ENCODE data around the gene MICU2. TPM values are rescaled to one million over a fixed set of nuclear protein-coding genes. Genes with fewer than 3 reads are reported as not detected.

Gene MICU2
- total RNA-seq, 1 donor from 2014 or later, result 41.5 TPM

- H3K4me1 ChIP-seq, result no peaks in the 10 kb centered on the region
- intact Hi-C loops (cut with DNase I), result no loop called here
- no peaks in the 10 kb centered on the region for H3K9me3 ChIP-seq
- no peak overlapping the region for H3K4me3 ChIP-seq
- no peak for TF ChIP-seq CTCF (IDR thresholded peaks at IDR 0.05)
- DNase-seq (ENCODE audit: low spot score in 2 of 2), result no peak
- no peak overlapping the region for H3K27ac ChIP-seq
- H3K36me3 ChIP-seq, result no peaks in the 10 kb centered on the region
- H3K27me3 ChIP-seq, result no peaks in the 10 kb centered on the region
Observed at GRCh38 chr13:21465710-21466160, 138.2 kb downstream of the MICU2 start.

GRCh38 chr13:21463424-21463823, 140.5 kb downstream of the MICU2 start:
- intact Hi-C loops (cut with DNase I), result no loop called here
- no peaks in the 10 kb centered on the region for H3K4me1 ChIP-seq
- TF ChIP-seq CTCF (IDR thresholded peaks at IDR 0.05), result no peak
- H3K27me3 ChIP-seq, result no peaks in the 10 kb centered on the region
- no peaks in the 10 kb centered on the region for H3K9me3 ChIP-seq
- H3K27ac ChIP-seq, result no peak overlapping the region
- H3K36me3 ChIP-seq, result no peaks in the 10 kb centered on the region
- H3K4me3 ChIP-seq, result no peak overlapping the region
- no peak for DNase-seq (ENCODE audit: low spot score in 2 of 2)

- Histone ChIP-seq H3K27ac (no peak overlapping the region), H3K36me3 (no peaks in the 10 kb centered on the region), H3K27me3 (no peaks in the 10 kb centered on the region), H3K4me1 (no peaks in the 10 kb centered on the region), H3K9me3 (no peaks in the 10 kb centered on the region), H3K4me3 (no peak overlapping the region)
- no peak for TF ChIP-seq CTCF (IDR thresholded peaks at IDR 0.05)
- DNase-seq (ENCODE audit: low spot score in 2 of 2), result no peak
- intact Hi-C loops (cut with DNase I), result no loop called here
Observed at GRCh38 chr13:21461131-21461530, 142.8 kb downstream of the MICU2 start.

- Histone ChIP-seq H3K27me3 (no peaks in the 10 kb centered on the region), H3K27ac (peak within 1 kb of the TSS; percentile 90 to 95), H3K4me3 (peak within 1 kb of the TSS; percentile 88 to 93), H3K4me1 (no peaks in the 10 kb centered on the region), H3K9me3 (no peaks in the 10 kb centered on the region), H3K36me3 (no peaks in the 10 kb centered on the region)
- intact Hi-C loops (cut with DNase I), result loop anchor here (1.0 to 10.0 kb wide), 8 partner anchors 18 to 1916 kb away; partner anchors contain the start of genes IL17D, LATS2, MICU2 and MPHOSPH8
- TF ChIP-seq CTCF (IDR thresholded peaks at IDR 0.05), result no peak
- DNase-seq (ENCODE audit: low spot score in 2 of 2), result peak; percentile 59 to 94
Observed at GRCh38 chr13:21458813-21459701, 144.9 kb downstream of the MICU2 start, which contains the start of gene ZDHHC20. TSS of gene ZDHHC20 (minus strand) at chr13:21459303. CDS start at chr13:21459171, 132 bp downstream.

GRCh38 chr13:21458451-21458812, 145.5 kb downstream of the MICU2 start:
- H3K9me3 ChIP-seq, result no peaks in the 10 kb centered on the region
- peak overlapping the region; percentile 90 to 95 for H3K27ac ChIP-seq
- intact Hi-C loops (cut with DNase I), result loop anchor here (1.0 to 10.0 kb wide), 7 partner anchors 18 to 1916 kb away; partner anchors contain the start of genes IL17D, LATS2, MICU2 and MPHOSPH8
- TF ChIP-seq CTCF (IDR thresholded peaks at IDR 0.05), result no peak
- no peaks in the 10 kb centered on the region for H3K27me3 ChIP-seq
- H3K36me3 ChIP-seq, result no peaks in the 10 kb centered on the region
- peak overlapping the region; percentile 88 to 93 for H3K4me3 ChIP-seq
- H3K4me1 ChIP-seq, result no peaks in the 10 kb centered on the region
- DNase-seq (ENCODE audit: low spot score in 2 of 2), result no peak
